Activated T-helper 1 cell treated with Interleukin-2 at 50 U/mL for 16 hours (primary cell): ENCODE results near the gene ZBTB1.
"Not testable (repeated sequence)": the region's sequence is repeated elsewhere in the genome, so short reads cannot be mapped to it uniquely, and the experiment has no call there.

Experiments used
- DNase-seq: peaks from one replicate; pipeline ENCODE4 v3.0.0-alpha.2; 2020; ENCODE audit warnings: low read depth

ZBTB1 gene

GRCh38 chr14:64525354-64525753 is 20.8 kb downstream of the ZBTB1 start:
- no peak for DNase-seq

- no peak for DNase-seq
Observed at GRCh38 chr14:64531567-64531966, 27.0 kb downstream of the ZBTB1 start.

- DNase-seq = no peak
Observed at GRCh38 chr14:64536488-64537245, 32.1 kb downstream of the ZBTB1 start.

- peak; percentile 89 for DNase-seq
Observed at GRCh38 chr14:64540208-64541202, 35.9 kb downstream of the ZBTB1 start, which contains the start of gene HSPA2. TSS of gene HSPA2 (plus strand) at chr14:64540741. CDS start at chr14:64540850, 109 bp downstream.

GRCh38 chr14:64541261-64541971 is 36.8 kb downstream of the ZBTB1 start:
- DNase-seq = no peak

- no peak for DNase-seq
Observed at GRCh38 chr14:64541972-64542835, 37.6 kb downstream of the ZBTB1 start.

GRCh38 chr14:64542836-64543201 is 38.2 kb downstream of the ZBTB1 start:
- no peak for DNase-seq

- DNase-seq = no peak
Observed at GRCh38 chr14:64544607-64545312, 40.2 kb downstream of the ZBTB1 start.

- no peak for DNase-seq
Observed at GRCh38 chr14:64549016-64549415, 44.4 kb downstream of the ZBTB1 start.

GRCh38 chr14:64549791-64550620 is 45.4 kb downstream of the ZBTB1 start, which contains the start of gene PPP1R36:
TSS of gene PPP1R36 (plus strand) at chr14:64549961. CDS start at chr14:64549998, 37 bp downstream.
- peak; percentile 26 for DNase-seq

GRCh38 chr14:64550621-64551333 is 46.2 kb downstream of the ZBTB1 start:
- no peak for DNase-seq

- no peak for DNase-seq
Observed at GRCh38 chr14:64554556-64554955, 50.0 kb downstream of the ZBTB1 start.

- DNase-seq = no peak
Observed at GRCh38 chr14:64556526-64556925, 52.0 kb downstream of the ZBTB1 start.

GRCh38 chr14:64558216-64558615 is 53.6 kb downstream of the ZBTB1 start:
- DNase-seq = not testable (repeated sequence)

- no peak for DNase-seq
Observed at GRCh38 chr14:64561631-64562030, 57.1 kb downstream of the ZBTB1 start.

- DNase-seq = no peak
Observed at GRCh38 chr14:64562436-64562835, 57.9 kb downstream of the ZBTB1 start.

GRCh38 chr14:64563696-64564095 is 59.1 kb downstream of the ZBTB1 start:
- DNase-seq = no peak

- DNase-seq = no peak
Observed at GRCh38 chr14:64566651-64567122, 62.1 kb downstream of the ZBTB1 start.

- no peak for DNase-seq
Observed at GRCh38 chr14:64569138-64569631, 64.6 kb downstream of the ZBTB1 start.
